ENCODE results near the gene GPSM1.

GRCh38 chr9:136363106-136363948 lies 36.0 kb downstream of the GPSM1 start, which contains the start of gene DNLZ:
- peak in 2 of 3 donors; percentile 38 to 70 for TF ChIP-seq POLR2A (IDR thresholded peaks at IDR 0.05)
- TF ChIP-seq CTCF (IDR thresholded peaks at IDR 0.05 in 8 of 11, conservative IDR thresholded peaks at IDR 0.05 in 3 of 11) = peak; percentile 96 to 100 (median 99)
